ENCODE measurements around the gene KMT2B.

GRCh38 chr19:35782589-35782988, 64.8 kb downstream of the KMT2B start:
- no peak for TF ChIP-seq POLR2A (IDR thresholded peaks at IDR 0.05; ENCODE audit: low read depth, low read length)
- no peak for TF ChIP-seq POLR2AphosphoS5 (IDR thresholded peaks at IDR 0.05; ENCODE audit: low read depth, low read length)
- no peak for TF ChIP-seq TAF1 (IDR thresholded peaks at IDR 0.05; ENCODE audit: low read depth, low read length)
- no peak for TF ChIP-seq SPI1 (IDR thresholded peaks at IDR 0.05; ENCODE audit: low read depth, low read length)

Data from GM12891 (cell line).